B cell (primary cell): ENCODE measurements around the gene RRAS. TPM values are rescaled to one million over a fixed set of nuclear protein-coding genes. Genes with fewer than 3 reads are reported as not detected.
"Not testable (repeated sequence)": the region's sequence is repeated elsewhere in the genome, so short reads cannot be mapped to it uniquely, and the experiment has no call there.

Experiments
- ATAC-seq: fragments of 200-7000 bp; cut with Tn5 transposase; one replicate; pipeline ENCODE4 v1.10.0; 2021; ENCODE audit warnings: low read depth, mild to moderate bottlenecking, moderate number of reproducible peaks, moderate library complexity
- CTCF ChIA-PET: fragments of 350-600 bp; sonication (Branson Sonifier 250); formaldehyde crosslinking; loops from one replicate; lab custom pipeline; 2021; ENCODE audit warnings: antibody characterized with exemption, inconsistent platforms; lab: Charles Lee
- POLR2A ChIA-PET: fragments of 350-600 bp; sonication (Branson Sonifier 250); formaldehyde crosslinking; loops from one replicate; lab custom pipeline; 2021; ENCODE audit warnings: antibody characterized with exemption; lab: Charles Lee
- DNase-seq: peaks from one replicate; pipeline ENCODE4 v3.0.0; 2013
- H2AFZ ChIP-seq: 2 replicates; pipeline ENCODE4 v1.6.1; 2012; ENCODE audit warnings: mild to moderate bottlenecking, low read depth, low read length; ENCODE audit not compliant: insufficient read depth, poor library complexity, severe bottlenecking
- H3K27ac ChIP-seq, 2 donors: 1 replicate in 1 of 2; 2 replicates in 1 of 2; pipeline ENCODE4 v1.5.1; 2012 to 2013; ENCODE audit warnings: low read length in 2 of 2, mild to moderate bottlenecking in 2 of 2, moderate library complexity in 1 of 2
- H3K27me3 ChIP-seq, 4 experiments: fragments of 200-600 bp in 1 of 4; sonication (generic) in 1 of 4; replicated peaks in 1 of 4; 1 replicate in 2 of 4; 2 replicates in 2 of 4; pipeline versions ENCODE4 v1.6.1 to v1.7.0; 2013 to 2016; ENCODE audit warnings: low read length in 3 of 4, mild to moderate bottlenecking in 2 of 4, mixed read lengths in 1 of 4, moderate library complexity in 1 of 4; ENCODE audit not compliant: insufficient read depth in 4 of 4, control insufficient read depth in 3 of 4; ENCODE audit errors: control extremely low read depth in 1 of 4
- H3K36me3 ChIP-seq, 2 experiments: replicated peaks in 1 of 2; 1 replicate in 1 of 2; 2 replicates in 1 of 2; pipeline versions ENCODE4 v1.6.1 to v1.7.1; 2013; ENCODE audit warnings: low read length in 1 of 2; ENCODE audit not compliant: insufficient read depth in 2 of 2, control insufficient read depth in 1 of 2; ENCODE audit errors: control extremely low read depth in 1 of 2, extremely low read depth in 1 of 2
- H3K4me1 ChIP-seq, 2 donors: fragments of 200-600 bp in 1 of 2; sonication (generic) in 1 of 2; 1 replicate in 1 of 2; 2 replicates in 1 of 2; pipeline versions ENCODE4 v1.5.1 to v1.6.1; 2013 to 2017; ENCODE audit warnings: low read length in 2 of 2; ENCODE audit not compliant: control insufficient read depth in 2 of 2, insufficient read depth in 2 of 2
- H3K4me2 ChIP-seq: replicated peaks from 2 replicates; pipeline ENCODE3; 2012; ENCODE audit warnings: mild to moderate bottlenecking, low read depth, low read length; ENCODE audit not compliant: poor library complexity, severe bottlenecking
- H3K4me3 ChIP-seq, 5 experiments: fragments of 200-600 bp in 1 of 5; sonication (generic) in 1 of 5; 1 replicate in 3 of 5; 2 replicates in 2 of 5; pipeline versions ENCODE4 v1.5.1 to v1.7.0; 2011 to 2016; ENCODE audit warnings: low read length in 4 of 5, mild to moderate bottlenecking in 4 of 5, low read depth in 2 of 5, control low read depth in 1 of 5, moderate library complexity in 1 of 5; ENCODE audit not compliant: insufficient read depth in 1 of 5; ENCODE audit errors: control extremely low read depth in 1 of 5, extremely low read depth in 1 of 5
- H3K79me2 ChIP-seq: fragments of 200-600 bp; sonication (generic); one replicate; pipeline ENCODE4 v1.6.0; 2016; ENCODE audit warnings: low read length; ENCODE audit not compliant: control insufficient read depth, insufficient read depth
- H3K9ac ChIP-seq: fragments of 200-600 bp; sonication (generic); 2 replicates; pipeline ENCODE4 v1.6.1; 2017; ENCODE audit warnings: mild to moderate bottlenecking, low read length, moderate library complexity
- H3K9me3 ChIP-seq, 3 donors: one replicate each; pipeline versions ENCODE4 v1.6.1 to v1.7.1; 2013; ENCODE audit warnings: low read length in 2 of 3; ENCODE audit not compliant: control insufficient read depth in 2 of 3, insufficient read depth in 1 of 3; ENCODE audit errors: control extremely low read depth in 1 of 3
- H4K20me1 ChIP-seq: 2 replicates; pipeline ENCODE4 v1.6.0; 2012; ENCODE audit warnings: mild to moderate bottlenecking, low read length; ENCODE audit not compliant: insufficient read depth, control insufficient read depth, poor library complexity, severe bottlenecking
- H3K27ac Mint-ChIP-seq: one replicate; pipeline ENCODE4 v1.8.0; 2021; ENCODE audit warnings: mixed read lengths
- H3K27me3 Mint-ChIP-seq: one replicate; pipeline ENCODE4 v1.8.0; 2021; ENCODE audit warnings: mixed read lengths
- H3K4me1 Mint-ChIP-seq: one replicate; pipeline ENCODE4 v1.8.0; 2021; ENCODE audit warnings: mixed read lengths
- H3K4me3 Mint-ChIP-seq: one replicate; pipeline ENCODE4 v1.8.0; 2021; ENCODE audit warnings: mixed read lengths
- H3K9me3 Mint-ChIP-seq: one replicate; pipeline ENCODE4 v1.8.0; 2022; ENCODE audit warnings: mixed read lengths; ENCODE audit not compliant: insufficient read depth
- EZH2 ChIP-seq: IDR thresholded peaks from 2 replicates; pipeline ENCODE4 v1.6.1; 2012; ENCODE audit warnings: borderline replicate concordance, low read depth, mild to moderate bottlenecking, moderate library complexity, low read length; ENCODE audit not compliant: insufficient read depth, poor library complexity, severe bottlenecking
- WGBS: methylation state at CpG from one replicate; pipeline ENCODE4 v1.1.5; 2013; ENCODE audit warnings: missing lambda C conversion rate; ENCODE audit not compliant: insufficient coverage; 5-methylcytosine and 5-hydroxymethylcytosine counted together
- intact Hi-C: fragments of 100-400 bp; cut with micrococcal nuclease; formaldehyde crosslinking; loops from one replicate; pipeline ENCODE4 v1.10.0; 2022
- polyA plus RNA-seq: library from polyadenylated mRNA; depleted of rRNA; stranded (reverse); fragments of >200 nt; gene quantifications from 2 replicates; pipeline ENCODE4 v1.2.3, GENCODE V29; 2012
- total RNA-seq, 2 donors: library from RNA; stranded (reverse); fragments of 120-200 nt in 1 of 2; gene quantifications; 1 replicate in 1 of 2; 2 replicates in 1 of 2; pipeline versions ENCODE4 v1.2.3 to v1.2.4, GENCODE V29; 2013 to 2022
- TF ChIP-seq, protein P1 (sequence below): fragments of 200-600 bp; IDR thresholded peaks from one replicate; pipeline ENCODE4 v1.8.0; 2022; ENCODE audit warnings: antibody characterized with exemption, mild to moderate bottlenecking

The RRAS gene
- total and polyA plus RNA-seq, 2 donors (not counting 1 experiment from before 2014, with no cell fraction given), result 5.6 to 21.0 TPM

DNA sequence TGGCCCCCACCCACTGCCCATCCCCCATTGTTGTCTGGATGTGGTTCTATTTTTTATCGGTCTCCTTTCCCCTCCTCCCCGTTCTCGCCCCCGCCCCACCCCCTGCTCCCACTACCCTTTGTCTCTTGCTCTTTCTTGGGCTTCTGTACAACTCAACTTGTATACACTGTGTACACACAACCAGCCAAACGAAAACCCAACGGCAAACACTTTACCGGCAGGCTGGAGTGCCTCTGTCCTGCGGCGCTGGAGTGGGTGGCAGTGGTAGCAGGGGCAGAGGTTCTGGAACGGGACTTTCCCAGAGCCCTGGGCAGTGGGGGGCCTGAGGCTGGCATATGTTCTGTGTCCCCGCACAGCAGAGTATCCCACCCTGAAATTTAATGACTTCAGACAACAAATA lies 13.7 kb downstream of the RRAS start:
- Histone ChIP-seq H3K27me3 (no peaks in the 10 kb centered on the region), H3K4me3 (no peak overlapping the region), H3K79me2 (peaks cover 9% of the 10 kb centered on the region), H3K27ac (no peak overlapping the region), H3K4me2 (no peak overlapping the region), H3K36me3 (peaks cover 0 to 15% of the 10 kb centered on the region in 2 experiments), H3K9ac (no peak overlapping the region), H3K4me1 (no peaks in the 10 kb centered on the region), H4K20me1 (peaks cover 24% of the 10 kb centered on the region), H2AFZ (no peak overlapping the region), H3K9me3 (no peaks in the 10 kb centered on the region)
- ChIA-PET POLR2A (interaction anchor here (1.3 kb wide), 1 partner anchor 14 kb away, joined by 6 read pairs; the partner anchor contains the start of gene RRAS), CTCF (no interaction called here)
- intact Hi-C loops, result no loop called here
- Mint-ChIP-seq H3K4me3 (no peak overlapping the region), H3K27ac (no peak overlapping the region), H3K4me1 (no peaks in the 10 kb centered on the region), H3K9me3 (no peaks in the 10 kb centered on the region), H3K27me3 (no peaks in the 10 kb centered on the region)
- ATAC-seq (no peak), DNase-seq (no peak)
- no peak for TF ChIP-seq EZH2
- TF ChIP-seq, protein P1, sequence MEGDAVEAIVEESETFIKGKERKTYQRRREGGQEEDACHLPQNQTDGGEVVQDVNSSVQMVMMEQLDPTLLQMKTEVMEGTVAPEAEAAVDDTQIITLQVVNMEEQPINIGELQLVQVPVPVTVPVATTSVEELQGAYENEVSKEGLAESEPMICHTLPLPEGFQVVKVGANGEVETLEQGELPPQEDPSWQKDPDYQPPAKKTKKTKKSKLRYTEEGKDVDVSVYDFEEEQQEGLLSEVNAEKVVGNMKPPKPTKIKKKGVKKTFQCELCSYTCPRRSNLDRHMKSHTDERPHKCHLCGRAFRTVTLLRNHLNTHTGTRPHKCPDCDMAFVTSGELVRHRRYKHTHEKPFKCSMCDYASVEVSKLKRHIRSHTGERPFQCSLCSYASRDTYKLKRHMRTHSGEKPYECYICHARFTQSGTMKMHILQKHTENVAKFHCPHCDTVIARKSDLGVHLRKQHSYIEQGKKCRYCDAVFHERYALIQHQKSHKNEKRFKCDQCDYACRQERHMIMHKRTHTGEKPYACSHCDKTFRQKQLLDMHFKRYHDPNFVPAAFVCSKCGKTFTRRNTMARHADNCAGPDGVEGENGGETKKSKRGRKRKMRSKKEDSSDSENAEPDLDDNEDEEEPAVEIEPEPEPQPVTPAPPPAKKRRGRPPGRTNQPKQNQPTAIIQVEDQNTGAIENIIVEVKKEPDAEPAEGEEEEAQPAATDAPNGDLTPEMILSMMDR, result no peak
- WGBS, result 100% methylated on average over 6 of the region's 11 CpGs

DNA sequence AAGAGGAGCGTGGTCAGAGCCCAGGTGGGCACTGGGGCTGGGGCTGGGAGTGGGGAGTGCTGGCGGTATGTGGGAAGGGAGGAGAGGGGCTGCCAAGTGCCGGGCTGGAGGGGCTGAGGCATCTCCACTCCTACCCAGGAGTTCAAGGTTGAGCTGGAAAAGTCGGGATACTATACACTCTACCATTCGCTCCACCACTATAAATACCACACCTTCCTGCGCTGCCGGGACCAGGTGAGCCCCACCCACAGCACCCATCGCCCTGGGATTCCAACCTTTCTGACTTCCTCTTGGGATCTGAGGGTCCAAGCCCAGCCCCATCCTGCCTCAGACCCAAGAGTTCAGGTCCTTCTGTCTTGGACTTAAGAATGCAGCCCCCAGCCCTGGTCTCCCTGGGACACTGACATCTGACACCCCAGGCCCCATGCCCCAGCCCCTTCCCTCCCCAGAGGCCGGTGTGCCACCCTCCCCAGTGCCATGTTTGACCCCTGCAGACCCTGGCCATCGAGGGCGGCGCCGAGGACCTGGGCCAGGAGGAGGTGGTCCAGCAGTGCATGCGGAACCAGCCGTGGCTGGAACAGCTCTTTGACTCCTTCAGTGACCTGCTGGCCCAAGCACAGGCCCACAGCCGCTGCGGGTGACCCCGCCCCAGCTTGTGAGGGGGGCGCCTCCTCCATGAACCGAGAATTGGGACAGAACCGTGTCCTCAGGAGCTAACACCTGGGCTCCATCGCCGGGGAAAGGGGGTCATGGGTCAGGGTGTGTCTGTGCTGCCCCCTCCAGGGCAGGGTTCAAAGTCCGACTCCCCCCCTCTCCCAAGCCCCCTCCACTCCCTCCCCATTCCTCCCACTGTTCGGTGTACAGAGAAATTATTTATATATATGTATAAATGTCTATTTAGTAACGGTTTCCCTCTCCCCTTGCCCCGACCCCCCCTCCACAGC lies 14.7 kb downstream of the RRAS start:
- TF ChIP-seq, protein P1, result no peak
- TF ChIP-seq EZH2, result no peak
- Histone ChIP-seq H3K79me2 (peaks cover 14% of the 10 kb centered on the region), H4K20me1 (peaks cover 33% of the 10 kb centered on the region), H2AFZ (no peak overlapping the region), H3K36me3 (peaks cover 0 to 21% of the 10 kb centered on the region in 2 experiments), H3K4me3 (no peak overlapping the region), H3K27me3 (no peaks in the 10 kb centered on the region), H3K4me1 (no peaks in the 10 kb centered on the region), H3K27ac (no peak overlapping the region), H3K4me2 (no peak overlapping the region), H3K9me3 (no peaks in the 10 kb centered on the region), H3K9ac (no peak overlapping the region)
- WGBS, result 97% methylated on average over 15 of the region's 27 CpGs
- Mint-ChIP-seq H3K27me3 (no peaks in the 10 kb centered on the region), H3K27ac (no peak overlapping the region), H3K9me3 (no peaks in the 10 kb centered on the region), H3K4me3 (no peak overlapping the region), H3K4me1 (no peaks in the 10 kb centered on the region)
- intact Hi-C loops, result no loop called here
- ChIA-PET POLR2A (interaction anchor here (0.5 to 1.3 kb wide), 2 partner anchors 15 to 395 kb away, joined by 3 to 6 read pairs; partner anchors contain the start of gene RRAS), CTCF (no interaction called here)
- DNase-seq, result no peak
- ATAC-seq, result no peak

DNA sequence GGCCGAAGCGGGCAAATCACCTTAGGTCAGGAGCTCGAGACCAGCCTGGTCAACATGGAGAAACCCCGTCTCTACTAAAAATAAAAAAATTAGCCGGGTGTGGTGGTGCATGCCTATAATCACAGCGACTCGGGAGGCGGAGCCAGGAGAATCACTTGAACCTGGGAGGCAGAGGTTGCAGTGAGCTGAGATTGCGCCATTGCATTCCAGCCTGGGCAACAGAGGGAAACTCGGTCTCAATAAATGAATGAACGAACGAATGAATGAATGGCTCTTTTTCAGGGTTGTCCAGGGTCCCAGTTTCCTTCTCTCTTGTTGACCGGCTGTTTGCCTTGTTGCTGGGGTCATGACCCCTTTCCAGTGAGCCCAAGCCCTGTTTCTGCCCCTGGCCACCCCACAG lies 22.1 kb downstream of the RRAS start:
- peaks cover 77% of the 10 kb centered on the region for H4K20me1 ChIP-seq
- H3K9ac ChIP-seq, result not testable (repeated sequence)
- POLR2A ChIA-PET, result interaction anchor here (0.6 to 1.5 kb wide), 3 partner anchors 25 to 59 kb away, joined by 3 to 4 read pairs (median 3); no protein-coding TSS in a partner anchor

More for the DNA sequence above, 22.1 kb downstream of the RRAS start:
- CTCF ChIA-PET, H3K27me3 ChIP-seq, H2AFZ ChIP-seq, H3K4me3 Mint-ChIP-seq, intact Hi-C loops, H3K4me1 Mint-ChIP-seq, H3K9me3 Mint-ChIP-seq, H3K27ac Mint-ChIP-seq, H3K27me3 Mint-ChIP-seq, H3K4me1 ChIP-seq, H3K27ac ChIP-seq, H3K4me3 ChIP-seq, ATAC-seq, H3K4me2 ChIP-seq, DNase-seq: not testable (repeated sequence)
- peaks cover 11 to 74% of the 10 kb centered on the region in 2 experiments for H3K36me3 ChIP-seq
- peaks cover 0 to 11% (median 0%) of the 10 kb centered on the region in 3 donors for H3K9me3 ChIP-seq
- 99% methylated on average over 11 of the region's 13 CpGs for WGBS
- peaks cover 50% of the 10 kb centered on the region for H3K79me2 ChIP-seq
